GM18873 (cell line): Measurements from ENCODE around the gene SLC7A6OS.
A peak's percentile ranks its signal among the peaks of the same experiment; 100 is the strongest.

Source experiments
- ATAC-seq: cut with Tn5 transposase; IDR thresholded peaks from one replicate; pipeline ENCODE4 v1.9.1; 2021; ENCODE audit warnings: mild to moderate bottlenecking, moderate library complexity, moderate number of reproducible peaks; ENCODE audit not compliant: unreplicated experiment, low FRiP score

SLC7A6OS gene

GRCh38 chr16:68310774-68311511 is at the start of gene SLC7A6OS, which contains the start of gene PRMT7:
Gene SLC7A6OS (minus strand): TSS chr16:68310946. CDS start chr16:68310926, 20 bp downstream.
Gene PRMT7 (plus strand): TSS chr16:68311019. CDS start chr16:68315980, 4,961 bp downstream.
- peak; percentile 93 for ATAC-seq

DNA sequence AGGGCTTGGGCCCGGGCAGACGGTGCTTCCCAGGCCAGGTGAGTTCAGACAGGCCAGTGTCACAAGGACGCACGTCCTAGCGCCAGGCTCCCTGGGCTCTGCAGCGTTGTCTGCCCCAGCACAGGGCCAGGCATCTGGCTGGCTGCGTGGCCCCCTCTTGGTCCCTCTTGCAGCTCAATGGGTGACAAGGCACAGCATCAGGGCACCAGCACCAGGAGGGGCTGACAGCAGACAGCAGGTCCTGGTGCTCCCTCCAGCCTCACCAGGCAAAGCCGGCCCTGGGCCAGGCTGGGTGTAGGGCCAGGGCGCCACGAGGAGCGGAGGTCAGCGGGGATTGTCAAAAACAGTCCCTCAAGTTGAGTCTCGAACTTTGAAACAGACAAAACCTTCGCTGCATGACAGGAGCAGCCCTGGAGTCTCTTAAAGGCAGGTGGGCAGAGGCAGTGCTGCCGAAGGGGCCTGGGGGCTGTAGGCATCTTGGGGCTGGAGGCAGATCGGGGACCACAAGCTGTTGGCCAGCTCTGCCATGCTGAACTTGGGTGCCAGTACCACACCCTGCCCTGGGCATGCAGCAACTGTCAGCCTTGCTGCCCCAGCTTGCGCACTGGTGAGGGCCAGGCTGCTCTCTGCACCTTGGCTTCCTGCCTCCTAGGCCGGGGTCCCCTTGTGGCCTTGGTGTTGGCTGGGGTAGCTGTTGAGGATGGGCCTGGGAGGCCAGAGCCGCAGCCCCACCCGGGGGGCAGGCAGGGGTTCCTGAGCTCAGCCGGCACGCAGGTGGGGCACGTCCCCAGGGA is 48.8 kb upstream of the SLC7A6OS start:
- ATAC-seq: no peak

GRCh38 chr16:68358951-68359350 is 48.2 kb upstream of the SLC7A6OS start:
- no peak for ATAC-seq

DNA sequence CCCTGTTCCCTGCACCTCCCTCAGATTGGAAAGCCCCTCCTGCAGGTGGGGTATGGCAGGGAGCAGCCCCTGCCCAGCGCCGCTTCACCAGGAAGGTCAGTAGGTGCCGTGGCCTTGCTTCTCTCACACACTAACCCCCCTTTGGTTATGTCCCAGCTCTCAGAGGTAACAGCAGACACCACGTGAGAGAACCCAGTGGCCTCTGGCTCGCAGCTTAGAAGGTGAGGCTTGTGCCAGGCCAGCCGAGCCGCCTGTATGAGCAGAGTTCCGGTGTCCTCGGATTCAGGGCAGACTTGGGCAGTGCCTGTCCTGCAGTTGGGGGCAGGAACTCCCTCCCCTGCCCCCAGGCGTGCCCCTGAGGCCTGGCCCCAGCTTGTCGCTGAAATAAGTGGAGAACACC is 47.2 kb upstream of the SLC7A6OS start:
- ATAC-seq: no peak

DNA sequence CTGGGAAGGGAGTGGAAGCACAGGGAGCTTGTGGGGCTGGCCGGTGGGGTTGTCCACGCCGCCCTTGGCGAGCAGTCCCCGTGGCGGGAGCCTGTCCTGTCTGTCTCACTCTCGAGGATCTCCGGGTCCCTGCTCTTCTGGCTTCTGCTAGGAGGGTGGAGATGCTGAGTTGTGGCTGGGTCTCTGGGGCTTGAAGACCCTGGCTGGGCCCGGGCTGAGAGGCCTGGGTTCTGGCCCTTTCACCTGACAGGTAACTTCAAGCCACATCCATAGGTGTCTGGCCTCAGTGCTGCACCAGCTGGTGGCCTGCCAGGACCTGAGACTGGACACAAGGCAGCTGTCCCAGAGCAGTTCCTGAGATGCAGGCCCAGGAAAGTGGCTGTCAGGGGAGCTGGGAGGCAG is 46.8 kb upstream of the SLC7A6OS start:
- no peak for ATAC-seq

DNA sequence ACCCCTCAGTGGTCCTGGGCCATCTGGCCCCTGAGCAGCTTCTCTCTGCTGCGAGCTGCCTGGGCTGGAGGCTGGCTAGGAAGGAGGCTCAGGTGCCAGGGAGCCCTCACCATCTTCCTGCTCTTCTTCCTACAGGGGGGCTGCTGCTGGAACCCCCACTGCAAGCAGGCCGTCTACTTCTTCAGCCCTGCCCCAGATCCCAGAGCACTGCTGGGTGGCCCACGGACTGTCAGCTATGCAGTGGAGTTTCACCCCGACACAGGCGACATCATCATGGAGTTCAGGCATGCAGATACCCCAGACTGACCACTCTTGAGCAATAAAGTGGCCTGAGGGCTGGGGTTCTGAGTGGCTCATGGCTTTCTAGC is 46.2 kb upstream of the SLC7A6OS start:
- ATAC-seq: no peak

DNA sequence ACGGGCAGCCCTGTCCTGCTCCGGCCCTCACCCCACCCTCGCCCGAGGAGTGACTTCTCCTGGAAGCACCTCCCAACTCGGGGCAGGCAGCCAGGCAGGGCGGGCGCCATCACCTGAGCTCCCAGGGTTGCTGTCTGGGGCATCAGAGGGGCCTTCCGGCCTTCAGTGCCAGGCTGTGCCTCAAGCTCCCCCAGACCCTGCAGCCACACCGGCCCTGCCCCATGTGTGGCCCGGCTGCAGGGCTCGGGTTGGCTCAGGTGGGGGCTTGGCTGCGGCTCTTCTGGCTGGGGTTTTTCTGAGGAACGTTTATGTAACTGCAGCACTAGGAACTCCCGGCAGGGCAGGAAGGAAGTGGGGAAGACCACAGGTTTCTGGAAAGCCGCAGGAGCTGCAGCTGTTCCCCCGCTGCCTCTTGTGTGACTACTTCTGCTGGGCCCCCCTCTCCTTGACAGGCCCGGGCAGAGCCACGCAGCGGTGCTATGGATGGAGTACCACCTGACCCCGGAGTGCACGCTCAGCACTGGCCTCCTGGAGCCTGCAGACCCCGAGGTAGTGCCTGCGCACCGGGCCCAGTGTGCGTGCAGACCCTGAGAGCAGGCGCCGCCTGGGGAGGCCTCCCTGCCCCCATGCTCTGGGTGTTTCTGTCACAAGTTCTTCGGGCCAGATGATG is 45.6 kb upstream of the SLC7A6OS start:
- ATAC-seq: peak; percentile 82

DNA sequence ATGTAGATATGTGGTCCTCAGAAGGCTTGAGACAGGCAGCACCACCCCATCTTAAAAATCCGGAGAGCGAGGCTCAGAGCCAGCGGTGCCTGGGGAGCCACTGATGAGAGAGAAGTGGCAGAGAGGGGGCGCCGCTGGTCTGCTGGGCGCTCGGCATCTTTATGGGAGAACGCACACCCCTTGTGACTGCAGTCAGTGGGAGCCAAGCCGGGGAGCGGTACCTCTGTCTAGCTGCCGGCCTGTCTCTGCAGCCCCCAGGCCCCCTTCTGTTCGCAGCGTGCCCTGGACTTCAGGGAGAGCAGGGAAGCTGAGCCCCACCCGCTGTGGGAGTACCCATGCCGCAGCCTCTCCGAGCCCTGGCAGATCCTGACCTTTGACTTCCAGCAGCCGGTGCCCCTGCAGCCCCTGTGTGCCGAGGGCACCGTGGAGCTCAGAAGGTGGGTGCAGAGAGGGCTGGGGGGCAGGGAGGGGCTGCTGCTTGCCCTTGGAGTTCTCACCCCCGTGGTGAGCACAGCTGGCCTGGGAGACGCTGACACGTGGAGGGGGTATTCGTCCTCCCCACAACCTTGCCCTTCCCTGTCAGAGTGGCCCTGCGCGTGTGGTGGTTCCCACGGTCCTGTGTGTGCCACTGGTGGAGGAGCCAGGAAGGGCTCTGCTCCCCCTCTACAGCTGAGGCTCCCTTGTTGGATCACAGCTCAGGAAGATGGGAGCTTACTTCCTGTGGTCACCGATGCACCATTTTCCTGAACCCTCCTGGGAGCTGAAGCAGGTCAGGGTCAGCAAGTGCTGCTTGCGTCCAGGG is 44.9 kb upstream of the SLC7A6OS start:
- ATAC-seq: peak; percentile 28

DNA sequence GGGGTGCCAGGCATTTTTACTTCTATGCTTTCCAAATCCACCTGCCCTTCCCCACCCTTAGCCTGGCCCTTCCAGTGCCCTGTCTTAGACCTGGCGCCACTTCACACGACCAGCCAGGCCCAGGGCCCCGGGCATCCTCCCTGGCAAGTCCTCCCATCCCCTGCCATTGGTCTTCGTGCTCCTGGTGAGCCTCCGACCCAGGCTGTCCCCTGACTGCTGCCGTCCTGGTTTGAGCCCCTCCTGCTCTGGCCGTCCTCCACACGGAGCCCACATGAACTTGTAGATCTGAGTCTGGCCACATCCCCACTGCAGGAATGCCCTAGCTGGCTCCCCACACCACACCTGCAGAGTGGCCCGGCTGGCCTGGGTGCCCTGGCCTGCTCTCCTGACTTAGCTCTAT is 44.1 kb upstream of the SLC7A6OS start:
- ATAC-seq: no peak

DNA sequence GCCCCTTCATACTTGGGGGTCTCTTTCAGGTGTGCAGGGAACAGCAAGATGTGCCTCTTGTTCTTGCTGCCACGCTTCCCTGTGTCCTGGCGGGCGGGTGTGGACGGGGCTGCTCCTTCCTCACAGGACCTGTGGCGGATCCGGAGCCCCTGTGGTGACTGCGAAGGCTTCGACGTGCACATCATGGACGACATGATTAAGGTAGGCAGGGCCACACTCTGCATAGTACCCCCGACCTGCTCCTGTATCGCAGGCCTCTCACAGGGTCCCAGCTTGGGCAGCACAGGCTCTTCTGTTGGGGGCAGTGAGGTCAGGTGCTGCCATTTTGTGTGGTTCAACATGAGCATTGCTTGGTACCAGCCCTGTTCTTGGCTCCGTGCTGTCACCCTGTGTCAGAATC is 42.6 kb upstream of the SLC7A6OS start:
- no peak for ATAC-seq

DNA sequence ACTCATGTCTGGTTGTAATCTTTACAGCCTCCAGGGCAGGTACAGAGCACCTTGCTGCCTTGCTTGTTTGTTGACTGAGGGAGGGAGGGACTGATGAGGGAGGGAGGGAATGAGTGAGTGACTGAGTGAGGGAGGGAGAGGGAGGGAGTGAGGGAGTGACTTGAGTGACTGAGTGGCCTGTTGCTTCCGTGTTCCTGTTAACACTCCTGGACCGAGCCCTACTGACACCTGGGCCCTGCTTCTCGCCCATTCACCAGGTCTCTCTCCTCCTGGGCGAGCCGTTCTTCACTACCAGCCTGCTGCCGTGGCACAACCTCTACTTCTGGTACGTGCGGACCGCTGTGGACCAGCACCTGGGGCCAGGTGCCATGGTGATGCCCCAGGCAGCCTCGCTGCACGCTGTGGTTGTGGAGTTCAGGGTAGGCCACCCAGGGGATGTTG is 41.3 kb upstream of the SLC7A6OS start:
- ATAC-seq: no peak

GRCh38 chr16:68351463-68351862 is 40.7 kb upstream of the SLC7A6OS start:
- no peak for ATAC-seq

- no peak for ATAC-seq
These were observed 40.1 kb upstream of the SLC7A6OS start for GRCh38 chr16:68350813-68351350.

- ATAC-seq: no peak
These were observed 39.2 kb upstream of the SLC7A6OS start for GRCh38 chr16:68349838-68350410.

DNA sequence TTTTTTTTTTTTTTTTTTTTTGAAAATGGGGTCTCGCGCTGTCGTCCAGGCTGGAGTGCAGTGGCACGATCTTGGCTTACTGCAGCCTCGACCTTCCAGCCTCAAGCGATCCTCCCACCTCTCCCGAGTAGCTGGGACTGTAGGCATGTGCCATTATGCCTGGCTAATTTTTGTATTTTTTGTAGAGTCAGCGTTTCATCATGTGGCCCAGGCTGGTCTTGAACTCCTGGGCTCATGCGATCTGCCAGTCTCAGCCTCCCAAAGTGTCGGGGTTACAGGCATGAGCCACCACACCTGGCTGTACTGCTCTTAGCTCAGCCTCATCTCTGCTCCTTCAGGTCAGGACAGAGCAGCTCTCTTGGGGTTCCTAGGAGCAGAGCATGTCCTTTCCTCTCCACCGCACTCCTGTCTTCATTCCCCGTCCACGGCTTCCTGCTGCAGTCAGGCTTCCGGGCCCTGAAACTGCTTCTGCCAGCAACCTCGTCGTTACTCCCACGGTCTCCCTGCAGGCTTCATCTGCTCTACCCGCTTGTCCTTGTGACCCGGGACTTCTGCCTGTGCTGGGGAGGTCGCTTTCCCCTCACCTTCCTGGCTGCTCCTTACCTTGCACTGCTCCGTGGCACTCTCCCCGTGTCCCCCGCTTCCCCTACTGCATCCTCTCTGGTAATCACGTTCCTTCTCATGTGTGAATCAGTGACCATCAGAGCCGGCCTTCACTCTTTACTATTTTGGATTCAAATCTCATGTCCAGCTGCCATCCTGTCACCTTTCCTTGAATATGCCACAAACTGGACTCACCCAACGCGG is 38.1 kb upstream of the SLC7A6OS start:
- no peak for ATAC-seq

DNA sequence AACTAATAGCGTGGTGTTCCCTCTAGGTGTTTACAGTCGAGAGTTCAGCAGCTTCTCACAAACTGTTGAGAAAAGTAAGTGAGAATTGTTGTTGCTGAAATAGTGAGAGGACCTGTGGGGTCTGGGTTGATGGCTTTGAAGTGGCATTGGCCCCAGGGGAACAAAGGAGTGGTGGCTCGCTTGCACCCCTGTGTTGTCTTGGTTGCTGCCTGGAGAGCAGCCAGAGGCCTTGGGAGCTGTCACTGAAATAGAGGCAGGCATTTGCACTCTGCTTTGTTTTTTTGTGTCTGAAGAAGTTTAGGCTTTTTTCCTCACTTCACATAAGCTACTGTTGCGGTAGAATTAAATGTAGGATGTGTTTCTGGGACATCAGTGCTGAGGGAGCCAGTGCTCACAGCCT is 36.9 kb upstream of the SLC7A6OS start:
- ATAC-seq: no peak

- no peak for ATAC-seq
These were observed 36.2 kb upstream of the SLC7A6OS start for GRCh38 chr16:68346892-68347480.

- no peak for ATAC-seq
These were observed 35.4 kb upstream of the SLC7A6OS start for GRCh38 chr16:68345958-68346635.
